SK-N-SH treated with all-trans-retinoic acid at 6 μM for 48 hours (cell line): ENCODE measurements around the gene OR8H2.
"Not testable (repeated sequence)": the region's sequence is repeated elsewhere in the genome, so short reads cannot be mapped to it uniquely, and the experiment has no call there.

Source experiments
- ATAC-seq: fragments of 200-7000 bp; cut with Tn5 transposase; 3 replicates; pipeline ENCODE4 v1.9.1; 2020; ENCODE audit warnings: mild to moderate bottlenecking, moderate library complexity
- ARNTL ChIP-seq: fragments of 450-650 bp; formaldehyde crosslinking; IDR thresholded peaks from 2 replicates; pipeline ENCODE4 v1.5.0; 2020; ENCODE audit warnings: low read depth, mild to moderate bottlenecking, moderate library complexity, borderline replicate concordance
- BACH2 ChIP-seq: fragments of 250-450 bp; sonication (Bioruptor Pico); IDR thresholded peaks from 2 replicates; pipeline ENCODE4 v1.9.0; 2021; ENCODE audit warnings: mild to moderate bottlenecking, borderline replicate concordance
- CSDC2 ChIP-seq: fragments of 250-450 bp; sonication (Bioruptor Pico); IDR thresholded peaks from 2 replicates; pipeline ENCODE4 v1.5.0; 2020; ENCODE audit warnings: mild to moderate bottlenecking, moderate library complexity
- ESRRG ChIP-seq: fragments of 250-450 bp; sonication (Bioruptor Pico); IDR thresholded peaks from 2 replicates; pipeline ENCODE4 v1.6.1; 2021; ENCODE audit warnings: mild to moderate bottlenecking
- GLIS3 ChIP-seq: fragments of 250-450 bp; sonication (Bioruptor Pico); IDR thresholded peaks from 2 replicates; pipeline ENCODE4 v1.5.0; 2020; ENCODE audit warnings: mild to moderate bottlenecking, moderate library complexity
- ISL1 ChIP-seq: fragments of 250-450 bp; sonication (Bioruptor Pico); IDR thresholded peaks from 2 replicates; pipeline ENCODE4 v2.1.2; 2022; ENCODE audit warnings: mild to moderate bottlenecking, moderate library complexity
- OSR1 ChIP-seq: fragments of 250-450 bp; sonication (Bioruptor Pico); IDR thresholded peaks from 2 replicates; pipeline ENCODE4 v1.8.0; 2022; ENCODE audit warnings: moderate library complexity, mild to moderate bottlenecking, inconsistent platforms
- PPARA ChIP-seq: fragments of 250-450 bp; sonication (Bioruptor Pico); IDR thresholded peaks from 2 replicates; pipeline ENCODE4 v1.5.0; 2020; ENCODE audit warnings: mild to moderate bottlenecking, borderline replicate concordance
- RARB ChIP-seq: fragments of 250-450 bp; sonication (Bioruptor Pico); IDR thresholded peaks from 2 replicates; pipeline ENCODE4 v1.8.0; 2021; ENCODE audit warnings: mild to moderate bottlenecking, moderate library complexity
- TCF4 ChIP-seq: fragments of 250-450 bp; sonication (Bioruptor Pico); IDR thresholded peaks from 2 replicates; pipeline ENCODE4 v1.8.0; 2021; ENCODE audit warnings: mild to moderate bottlenecking, moderate library complexity, borderline replicate concordance
- TOX ChIP-seq: fragments of 250-450 bp; sonication (Bioruptor Pico); IDR thresholded peaks from 2 replicates; pipeline ENCODE4 v1.8.0; 2021; ENCODE audit warnings: mild to moderate bottlenecking, moderate library complexity, borderline replicate concordance
- ZC3H10 ChIP-seq: fragments of 250-450 bp; sonication (Bioruptor Pico); IDR thresholded peaks from 2 replicates; pipeline ENCODE4 v1.5.1; 2021; ENCODE audit warnings: mild to moderate bottlenecking, moderate library complexity
- ZFP3 ChIP-seq: fragments of 250-450 bp; sonication (Bioruptor Pico); IDR thresholded peaks from 2 replicates; pipeline ENCODE4 v1.5.0; 2020; ENCODE audit warnings: mild to moderate bottlenecking, moderate library complexity
- ZFP30 ChIP-seq: fragments of 450-650 bp; formaldehyde crosslinking; IDR thresholded peaks from 2 replicates; pipeline ENCODE4 v1.5.0; 2022; ENCODE audit warnings: mild to moderate bottlenecking, moderate library complexity
- ZNF70 ChIP-seq: fragments of 450-650 bp; formaldehyde crosslinking; IDR thresholded peaks from 2 replicates; pipeline ENCODE4 v1.5.0; 2020; ENCODE audit warnings: mild to moderate bottlenecking, moderate library complexity
- ZNF8 ChIP-seq: fragments of 450-650 bp; formaldehyde crosslinking; IDR thresholded peaks from 2 replicates; pipeline ENCODE4 v1.5.0; 2020; ENCODE audit warnings: mild to moderate bottlenecking, moderate library complexity
- TF ChIP-seq, protein P1 (sequence below): fragments of 250-450 bp; sonication (Bioruptor Pico); IDR thresholded peaks from 2 replicates; pipeline ENCODE4 v1.5.1; 2021; ENCODE audit warnings: mild to moderate bottlenecking, moderate library complexity
- TF ChIP-seq, protein P2 (sequence below): fragments of 250-450 bp; sonication (Bioruptor Pico); IDR thresholded peaks from 2 replicates; pipeline ENCODE4 v1.5.1; 2020; ENCODE audit warnings: low read depth, mild to moderate bottlenecking, moderate library complexity
- TF ChIP-seq, protein P3 (sequence below): fragments of 250-450 bp; sonication (Bioruptor Pico); IDR thresholded peaks from 2 replicates; pipeline ENCODE4 v1.8.0; 2020; ENCODE audit warnings: mild to moderate bottlenecking, moderate library complexity, borderline replicate concordance
- TF ChIP-seq, protein P4 (sequence below): fragments of 250-450 bp; sonication (Bioruptor Pico); IDR thresholded peaks from 2 replicates; pipeline ENCODE4 v1.5.0; 2020; ENCODE audit warnings: mild to moderate bottlenecking, moderate library complexity

Gene OR8H2

DNA sequence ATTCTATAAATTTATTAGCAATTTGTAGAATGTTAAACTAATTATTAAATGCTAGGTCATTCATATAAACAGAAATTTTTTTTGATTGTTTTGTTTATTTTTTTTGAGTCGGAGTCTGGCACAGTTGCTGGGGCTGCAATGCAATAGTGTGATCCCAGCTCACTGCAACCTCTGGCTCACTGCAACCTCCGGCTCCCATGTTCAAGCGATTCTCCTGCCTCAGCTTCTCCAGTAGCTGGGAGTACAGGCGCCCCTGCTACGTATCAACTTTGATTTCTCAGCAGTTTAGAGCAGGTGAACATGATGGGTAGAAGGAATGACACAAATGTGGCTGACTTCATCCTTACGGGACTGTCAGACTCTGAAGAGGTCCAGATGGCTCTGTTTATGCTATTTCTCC is 18.6 kb downstream of the OR8H2 start, which contains the start of gene OR8H3:
Gene OR8H3, plus strand, starts transcription at position 301 of the 400 bp plus-strand sequence. Its CDS starts 0 bp downstream, at position 301.
- ATAC-seq, result no peak
- TF ChIP-seq GLIS3 (CRISPR knock-in tag), result no peak
- TF ChIP-seq TCF4, result no peak
- TF ChIP-seq ZFP30 (CRISPR knock-in tag), result no peak
- no peak for TF ChIP-seq ARNTL (CRISPR knock-in tag)
- TF ChIP-seq, protein P1, sequence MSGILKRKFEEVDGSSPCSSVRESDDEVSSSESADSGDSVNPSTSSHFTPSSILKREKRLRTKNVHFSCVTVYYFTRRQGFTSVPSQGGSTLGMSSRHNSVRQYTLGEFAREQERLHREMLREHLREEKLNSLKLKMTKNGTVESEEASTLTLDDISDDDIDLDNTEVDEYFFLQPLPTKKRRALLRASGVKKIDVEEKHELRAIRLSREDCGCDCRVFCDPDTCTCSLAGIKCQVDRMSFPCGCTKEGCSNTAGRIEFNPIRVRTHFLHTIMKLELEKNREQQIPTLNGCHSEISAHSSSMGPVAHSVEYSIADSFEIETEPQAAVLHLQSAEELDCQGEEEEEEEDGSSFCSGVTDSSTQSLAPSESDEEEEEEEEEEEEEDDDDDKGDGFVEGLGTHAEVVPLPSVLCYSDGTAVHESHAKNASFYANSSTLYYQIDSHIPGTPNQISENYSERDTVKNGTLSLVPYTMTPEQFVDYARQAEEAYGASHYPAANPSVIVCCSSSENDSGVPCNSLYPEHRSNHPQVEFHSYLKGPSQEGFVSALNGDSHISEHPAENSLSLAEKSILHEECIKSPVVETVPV (CRISPR knock-in tag), result no peak
- TF ChIP-seq, protein P2, sequence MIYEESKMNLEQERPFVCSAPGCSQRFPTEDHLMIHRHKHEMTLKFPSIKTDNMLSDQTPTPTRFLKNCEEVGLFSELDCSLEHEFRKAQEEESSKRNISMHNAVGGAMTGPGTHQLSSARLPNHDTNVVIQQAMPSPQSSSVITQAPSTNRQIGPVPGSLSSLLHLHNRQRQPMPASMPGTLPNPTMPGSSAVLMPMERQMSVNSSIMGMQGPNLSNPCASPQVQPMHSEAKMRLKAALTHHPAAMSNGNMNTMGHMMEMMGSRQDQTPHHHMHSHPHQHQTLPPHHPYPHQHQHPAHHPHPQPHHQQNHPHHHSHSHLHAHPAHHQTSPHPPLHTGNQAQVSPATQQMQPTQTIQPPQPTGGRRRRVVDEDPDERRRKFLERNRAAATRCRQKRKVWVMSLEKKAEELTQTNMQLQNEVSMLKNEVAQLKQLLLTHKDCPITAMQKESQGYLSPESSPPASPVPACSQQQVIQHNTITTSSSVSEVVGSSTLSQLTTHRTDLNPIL (CRISPR knock-in tag), result no peak
- TF ChIP-seq, protein P3, sequence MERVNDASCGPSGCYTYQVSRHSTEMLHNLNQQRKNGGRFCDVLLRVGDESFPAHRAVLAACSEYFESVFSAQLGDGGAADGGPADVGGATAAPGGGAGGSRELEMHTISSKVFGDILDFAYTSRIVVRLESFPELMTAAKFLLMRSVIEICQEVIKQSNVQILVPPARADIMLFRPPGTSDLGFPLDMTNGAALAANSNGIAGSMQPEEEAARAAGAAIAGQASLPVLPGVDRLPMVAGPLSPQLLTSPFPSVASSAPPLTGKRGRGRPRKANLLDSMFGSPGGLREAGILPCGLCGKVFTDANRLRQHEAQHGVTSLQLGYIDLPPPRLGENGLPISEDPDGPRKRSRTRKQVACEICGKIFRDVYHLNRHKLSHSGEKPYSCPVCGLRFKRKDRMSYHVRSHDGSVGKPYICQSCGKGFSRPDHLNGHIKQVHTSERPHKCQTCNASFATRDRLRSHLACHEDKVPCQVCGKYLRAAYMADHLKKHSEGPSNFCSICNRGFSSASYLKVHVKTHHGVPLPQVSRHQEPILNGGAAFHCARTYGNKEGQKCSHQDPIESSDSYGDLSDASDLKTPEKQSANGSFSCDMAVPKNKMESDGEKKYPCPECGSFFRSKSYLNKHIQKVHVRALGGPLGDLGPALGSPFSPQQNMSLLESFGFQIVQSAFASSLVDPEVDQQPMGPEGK (CRISPR knock-in tag), result no peak
- no peak for TF ChIP-seq ZFP3 (CRISPR knock-in tag)
- TF ChIP-seq PPARA (CRISPR knock-in tag), result no peak

DNA sequence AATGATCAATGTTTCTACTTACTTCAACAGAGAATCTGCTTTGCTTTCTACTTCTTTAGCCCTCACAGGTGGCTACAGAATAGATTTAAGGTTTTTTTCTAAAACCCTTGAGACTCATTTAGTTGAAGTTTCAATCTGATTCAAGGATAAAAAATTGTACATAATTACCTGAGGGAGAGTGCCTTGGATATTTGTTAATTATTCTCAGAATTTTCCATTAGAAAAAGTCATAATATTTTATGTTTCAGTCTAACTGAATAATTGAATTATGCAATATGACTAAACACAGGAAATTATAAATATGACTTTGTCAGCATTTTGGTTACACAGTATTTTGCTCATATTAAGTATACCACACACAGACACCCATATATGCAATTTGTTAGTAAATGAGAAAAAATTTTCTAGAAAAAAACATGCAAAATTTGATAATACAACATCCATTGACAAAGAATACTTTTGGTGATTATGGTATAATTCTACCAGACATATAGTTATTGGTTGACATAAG is 36.7 kb downstream of the OR8H2 start, which contains the start of gene OR8J3:
Gene OR8J3, minus strand, starts transcription at position 51 of the 511 bp plus-strand sequence. CDS start 2,483 bp downstream, outside the sequence.
- TF ChIP-seq ZC3H10 (no peak), TCF4 (no peak), GLIS3 (CRISPR knock-in tag) (no peak), CSDC2 (no peak), ZFP30 (CRISPR knock-in tag) (no peak), ESRRG (no peak), ZNF8 (CRISPR knock-in tag) (no peak), TOX (CRISPR knock-in tag) (no peak), ARNTL (CRISPR knock-in tag) (no peak), BACH2 (CRISPR knock-in tag) (no peak), PPARA (CRISPR knock-in tag) (no peak), ZNF70 (no peak), OSR1 (CRISPR knock-in tag) (no peak), RARB (no peak), ISL1 (CRISPR knock-in tag) (no peak)
- TF ChIP-seq, protein P3 (CRISPR knock-in tag), result no peak
- TF ChIP-seq, protein P2 (CRISPR knock-in tag), result no peak
- TF ChIP-seq, protein P4, sequence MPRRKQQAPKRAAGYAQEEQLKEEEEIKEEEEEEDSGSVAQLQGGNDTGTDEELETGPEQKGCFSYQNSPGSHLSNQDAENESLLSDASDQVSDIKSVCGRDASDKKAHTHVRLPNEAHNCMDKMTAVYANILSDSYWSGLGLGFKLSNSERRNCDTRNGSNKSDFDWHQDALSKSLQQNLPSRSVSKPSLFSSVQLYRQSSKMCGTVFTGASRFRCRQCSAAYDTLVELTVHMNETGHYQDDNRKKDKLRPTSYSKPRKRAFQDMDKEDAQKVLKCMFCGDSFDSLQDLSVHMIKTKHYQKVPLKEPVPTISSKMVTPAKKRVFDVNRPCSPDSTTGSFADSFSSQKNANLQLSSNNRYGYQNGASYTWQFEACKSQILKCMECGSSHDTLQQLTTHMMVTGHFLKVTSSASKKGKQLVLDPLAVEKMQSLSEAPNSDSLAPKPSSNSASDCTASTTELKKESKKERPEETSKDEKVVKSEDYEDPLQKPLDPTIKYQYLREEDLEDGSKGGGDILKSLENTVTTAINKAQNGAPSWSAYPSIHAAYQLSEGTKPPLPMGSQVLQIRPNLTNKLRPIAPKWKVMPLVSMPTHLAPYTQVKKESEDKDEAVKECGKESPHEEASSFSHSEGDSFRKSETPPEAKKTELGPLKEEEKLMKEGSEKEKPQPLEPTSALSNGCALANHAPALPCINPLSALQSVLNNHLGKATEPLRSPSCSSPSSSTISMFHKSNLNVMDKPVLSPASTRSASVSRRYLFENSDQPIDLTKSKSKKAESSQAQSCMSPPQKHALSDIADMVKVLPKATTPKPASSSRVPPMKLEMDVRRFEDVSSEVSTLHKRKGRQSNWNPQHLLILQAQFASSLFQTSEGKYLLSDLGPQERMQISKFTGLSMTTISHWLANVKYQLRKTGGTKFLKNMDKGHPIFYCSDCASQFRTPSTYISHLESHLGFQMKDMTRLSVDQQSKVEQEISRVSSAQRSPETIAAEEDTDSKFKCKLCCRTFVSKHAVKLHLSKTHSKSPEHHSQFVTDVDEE (CRISPR knock-in tag), result no peak
- TF ChIP-seq, protein P1 (CRISPR knock-in tag), result no peak
- no peak for ATAC-seq

DNA sequence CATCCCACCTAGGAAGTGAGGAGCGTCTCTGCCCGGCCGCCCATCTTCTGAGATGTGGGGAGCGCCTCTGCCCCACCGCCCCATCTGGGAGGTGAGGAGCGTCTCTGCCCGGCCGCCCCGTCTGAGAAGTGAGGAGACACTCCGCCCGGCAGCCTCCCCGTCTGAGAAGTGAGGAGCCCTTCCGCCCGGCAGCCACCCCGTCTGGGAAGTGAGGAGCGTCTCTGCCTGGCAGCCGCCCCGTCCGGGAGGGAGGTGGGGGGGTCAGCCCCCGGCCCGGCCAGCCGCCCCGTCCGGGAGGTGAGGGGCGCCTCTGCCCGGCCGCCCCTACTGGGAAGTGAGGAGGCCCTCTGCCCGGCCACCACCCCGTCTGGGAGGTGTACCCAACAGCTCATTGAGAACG is 40.2 kb downstream of the OR8H2 start:
- ATAC-seq, result not testable (repeated sequence)
